ENCODE measurements around the gene IFNA10. TPM values are rescaled to one million over a fixed set of nuclear protein-coding genes. Genes with fewer than 3 reads are reported as not detected.
"Not testable (repeated sequence)": the region's sequence is repeated elsewhere in the genome, so short reads cannot be mapped to it uniquely, and the experiment has no call there.

The IFNA10 gene
- total and polyA plus RNA-seq, 2 of the 4 experiments (the other 2 are of a cell fraction), result not detected

DNA sequence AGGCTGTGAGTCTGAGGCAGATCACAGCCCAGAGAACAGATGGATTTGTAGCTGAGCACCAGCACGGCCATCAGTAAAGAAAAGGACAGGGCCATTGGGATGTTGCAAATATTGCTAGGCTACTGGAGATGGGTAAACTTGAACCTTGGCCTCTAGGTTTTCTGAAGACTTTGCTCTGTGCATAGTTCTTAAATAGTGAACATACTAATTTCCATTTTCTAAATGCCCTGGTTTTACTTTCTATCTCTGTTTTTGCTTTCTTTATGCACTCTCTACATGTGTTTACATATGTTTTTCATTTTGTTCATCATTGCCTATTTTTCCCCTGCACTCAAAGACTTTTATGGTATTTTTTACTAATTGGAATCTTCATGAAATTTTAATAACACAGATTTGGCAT, 10.3 kb upstream of the IFNA10 start, which contains the start of gene IFNA16:
IFNA16 (minus strand) TSS at position 101 of the 400 bp plus-strand sequence; CDS start at position 95, 6 bp downstream.
- H3K14ac ChIP-seq (replicated peaks; ENCODE audit: low read depth, low read length); H3K18ac ChIP-seq (ENCODE audit: low read depth, low read length); H3K9me3 ChIP-seq (ENCODE audit: control insufficient read depth, insufficient read depth, low read length); H2BK15ac ChIP-seq (ENCODE audit: low read depth, low read length); H2AK9ac ChIP-seq (replicated peaks; ENCODE audit: low read depth, low read length, poor library complexity); H3K9me1 ChIP-seq (ENCODE audit: insufficient read depth, low read length); CTCF ChIA-PET; H3K27ac ChIP-seq (ENCODE audit: insufficient read depth, low read length); H3K9ac ChIP-seq (ENCODE audit: low read depth, low read length); H2BK120ac ChIP-seq (ENCODE audit: low read depth, low read length); H4K91ac ChIP-seq (ENCODE audit: insufficient read depth, low read depth, low read length); BruUV-seq (replicated peaks); H4K8ac ChIP-seq (ENCODE audit: low read depth in 2 of 2, low read length in 2 of 2); ATAC-seq (ENCODE audit: low read depth); H2BK5ac ChIP-seq (ENCODE audit: low read depth, low read length, poor library complexity, severe bottlenecking); H3K79me1 ChIP-seq (ENCODE audit: low read depth in 1 of 2, low read length in 2 of 2); intact Hi-C loops (cut with micrococcal nuclease); H3K4me3 ChIP-seq (ENCODE audit: insufficient read depth, low read depth, low read length); H3K56ac ChIP-seq (ENCODE audit: extremely low read depth, insufficient read depth, low read length); H3K23ac ChIP-seq (ENCODE audit: low read depth, low read length); DNase-seq; H3K4me2 ChIP-seq (ENCODE audit: low read depth, low read length); H3K36me3 ChIP-seq (ENCODE audit: control insufficient read depth, insufficient read depth, low read length); H3K4me1 ChIP-seq (ENCODE audit: control insufficient read depth, insufficient read depth, low read length); H2BK20ac ChIP-seq (ENCODE audit: low read depth, low read length); H4K20me1 ChIP-seq (ENCODE audit: insufficient read depth, low read length); H3K4ac ChIP-seq (ENCODE audit: low read depth, low read length); dilution Hi-C loops (cut with HindIII; ENCODE audit: low sequenced_read_pairs, unreplicated experiment); H2AK5ac ChIP-seq (ENCODE audit: low read depth, low read length); H4K5ac ChIP-seq (ENCODE audit: low read depth, low read length); POLR2A ChIA-PET (ENCODE audit: unreplicated experiment); H3K27me3 ChIP-seq (ENCODE audit: control insufficient read depth, insufficient read depth, low read length); H2AFZ ChIP-seq (replicated peaks; ENCODE audit: low read length, poor library complexity): not testable (repeated sequence)
- in situ Hi-C loops (cut with MboI; ENCODE audit: low sequenced_read_pairs), result loop anchor here (25.0 kb wide), 1 partner anchor 570 kb away; no protein-coding TSS in a partner anchor
- WGBS, 2 experiments (ENCODE audit: extremely low coverage in 2 of 2, insufficient read length in 1 of 2), result no CpG with 5 or more reads among the region's 1 CpG
